ENCODE data around the gene TNS3. TPM values are rescaled to one million over a fixed set of nuclear protein-coding genes. Genes with fewer than 3 reads are reported as not detected.

Gene TNS3
- total and polyA plus RNA-seq, 2 donors (not counting 1 experiment from before 2014, with no cell fraction given), result 11.4 to 77.5 TPM

DNA sequence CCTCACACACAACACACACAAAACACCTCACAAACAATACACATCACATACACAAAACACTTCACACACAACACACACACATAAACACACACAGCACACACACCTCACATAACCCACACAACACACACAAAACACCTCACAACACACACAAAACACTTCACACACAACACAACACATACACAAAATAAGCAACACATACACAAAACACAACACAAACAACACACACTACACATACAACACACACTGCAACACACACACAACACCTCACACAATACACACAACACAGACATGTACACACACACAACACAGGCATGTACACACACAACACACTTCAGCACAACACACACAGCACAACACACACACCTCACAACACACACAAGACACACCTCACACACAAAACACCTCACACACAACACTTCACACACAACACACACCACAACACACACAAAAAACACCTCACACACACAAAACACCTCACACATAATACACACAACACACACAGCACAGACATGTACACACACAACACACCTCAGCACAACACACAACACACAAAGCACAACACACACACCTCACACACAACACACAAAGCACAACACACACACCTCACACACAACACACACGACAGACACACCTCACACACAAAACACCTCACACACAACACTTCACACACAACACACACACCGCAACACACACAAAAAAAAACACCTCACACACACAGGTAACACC lies 107.5 kb downstream of the TNS3 start:
- Histone ChIP-seq H3K4me2 (replicated peaks; ENCODE audit: low read depth, low read length, poor library complexity, severe bottlenecking) (no peak overlapping the region), H4K20me1 (ENCODE audit: control insufficient read depth, insufficient read depth, low read length, poor library complexity, severe bottlenecking) (peaks cover 18% of the 10 kb centered on the region), H3K36me3 (replicated peaks in 1 of 2; ENCODE audit: control extremely low read depth in 1 of 2, control insufficient read depth in 1 of 2, extremely low read depth in 1 of 2, insufficient read depth in 2 of 2, low read length in 1 of 2) (peaks cover 0 to 9% of the 10 kb centered on the region in 2 experiments), H3K27ac (ENCODE audit: low read length in 2 of 2) (no peak overlapping the region), H3K9me3 (ENCODE audit: control extremely low read depth in 1 of 3, control insufficient read depth in 2 of 3, insufficient read depth in 1 of 3, low read length in 2 of 3) (no peaks in the 10 kb centered on the region), H3K4me1 (ENCODE audit: control insufficient read depth in 2 of 2, insufficient read depth in 2 of 2, low read length in 2 of 2) (peaks cover 27 to 39% of the 10 kb centered on the region in 2 donors), H3K79me2 (ENCODE audit: control insufficient read depth, insufficient read depth, low read length) (peaks cover 42% of the 10 kb centered on the region), H3K9ac (ENCODE audit: low read length) (no peak overlapping the region), H3K4me3 (ENCODE audit: control extremely low read depth in 1 of 5, extremely low read depth in 1 of 5, insufficient read depth in 1 of 5, low read depth in 2 of 5, low read length in 4 of 5) (no peak overlapping the region), H3K27me3 (replicated peaks in 1 of 4; ENCODE audit: control extremely low read depth in 1 of 4, control insufficient read depth in 3 of 4, insufficient read depth in 4 of 4, low read length in 3 of 4) (no peaks in the 10 kb centered on the region), H2AFZ (ENCODE audit: insufficient read depth, low read depth, low read length, poor library complexity, severe bottlenecking) (no peak overlapping the region)
- no peak for DNase-seq
- ChIA-PET CTCF (interaction anchor here (1.0 to 1.6 kb wide), 2 partner anchors 9 to 105 kb away, joined by 4 to 5 read pairs; no protein-coding TSS in a partner anchor), POLR2A (interaction anchor here (0.6 kb wide), 1 partner anchor 196 kb away, joined by 4 read pairs; no protein-coding TSS in a partner anchor)
- TF ChIP-seq, protein P1, sequence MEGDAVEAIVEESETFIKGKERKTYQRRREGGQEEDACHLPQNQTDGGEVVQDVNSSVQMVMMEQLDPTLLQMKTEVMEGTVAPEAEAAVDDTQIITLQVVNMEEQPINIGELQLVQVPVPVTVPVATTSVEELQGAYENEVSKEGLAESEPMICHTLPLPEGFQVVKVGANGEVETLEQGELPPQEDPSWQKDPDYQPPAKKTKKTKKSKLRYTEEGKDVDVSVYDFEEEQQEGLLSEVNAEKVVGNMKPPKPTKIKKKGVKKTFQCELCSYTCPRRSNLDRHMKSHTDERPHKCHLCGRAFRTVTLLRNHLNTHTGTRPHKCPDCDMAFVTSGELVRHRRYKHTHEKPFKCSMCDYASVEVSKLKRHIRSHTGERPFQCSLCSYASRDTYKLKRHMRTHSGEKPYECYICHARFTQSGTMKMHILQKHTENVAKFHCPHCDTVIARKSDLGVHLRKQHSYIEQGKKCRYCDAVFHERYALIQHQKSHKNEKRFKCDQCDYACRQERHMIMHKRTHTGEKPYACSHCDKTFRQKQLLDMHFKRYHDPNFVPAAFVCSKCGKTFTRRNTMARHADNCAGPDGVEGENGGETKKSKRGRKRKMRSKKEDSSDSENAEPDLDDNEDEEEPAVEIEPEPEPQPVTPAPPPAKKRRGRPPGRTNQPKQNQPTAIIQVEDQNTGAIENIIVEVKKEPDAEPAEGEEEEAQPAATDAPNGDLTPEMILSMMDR (IDR thresholded peaks at IDR 0.05), result no peak
- no peak for TF ChIP-seq EZH2 (IDR thresholded peaks at IDR 0.05; ENCODE audit: borderline replicate concordance, insufficient read depth, low read depth, low read length, poor library complexity, severe bottlenecking)
- Mint-ChIP-seq H3K4me1 (peaks cover 24% of the 10 kb centered on the region), H3K27ac (no peak overlapping the region), H3K4me3 (no peak overlapping the region), H3K9me3 (ENCODE audit: insufficient read depth) (no peaks in the 10 kb centered on the region), H3K27me3 (no peaks in the 10 kb centered on the region)
- no peak for ATAC-seq (ENCODE audit: low read depth)
- 97% methylated on average over 2 of the region's 2 CpGs for WGBS (ENCODE audit: insufficient coverage)
- intact Hi-C loops (cut with micrococcal nuclease), result loop anchor here (2.0 kb wide), 1 partner anchor 128 kb away; no protein-coding TSS in a partner anchor

All from B cell (primary cell).